ENCODE data around the gene HTT. TPM values are rescaled to one million over a fixed set of nuclear protein-coding genes. Genes with fewer than 3 reads are reported as not detected.

HTT gene
- total RNA-seq, 1 experiment from 2014 or later: 37.4 TPM

DNA sequence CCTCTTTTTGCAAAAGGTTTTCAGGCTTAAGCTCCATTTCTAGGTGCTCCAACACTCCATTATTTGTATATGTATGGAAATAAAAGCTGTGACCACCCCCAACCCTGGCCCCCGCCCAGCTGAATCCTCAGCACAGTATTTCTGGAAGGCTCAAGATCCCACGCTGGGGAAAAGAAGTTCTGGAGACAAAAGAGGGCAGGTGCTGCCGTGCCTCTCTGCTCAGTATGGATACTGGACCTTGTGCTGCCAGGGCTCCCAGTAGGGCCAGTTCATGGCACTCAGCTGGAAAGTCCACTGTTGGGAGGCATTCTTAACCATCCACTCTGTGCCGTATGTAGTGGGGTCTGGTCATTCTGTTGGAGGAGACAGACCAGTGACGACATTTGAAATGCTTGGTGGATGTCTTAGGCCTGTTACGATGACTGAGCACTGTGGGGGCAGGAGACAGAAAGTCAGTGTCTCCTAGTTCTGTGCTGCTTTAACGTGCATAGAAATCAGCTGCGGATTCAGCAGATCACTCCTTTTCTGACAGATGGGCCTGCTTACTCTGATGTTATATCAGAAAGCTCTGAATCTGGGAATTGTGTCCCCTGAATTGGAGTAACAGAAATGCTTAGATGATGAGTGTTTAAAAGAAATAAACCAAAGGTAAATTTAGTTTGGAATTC, 126.1 kb downstream of the HTT start:
- intact Hi-C loops (cut with micrococcal nuclease): no loop called here
- Histone ChIP-seq H3K36me3 (ENCODE audit: control insufficient read depth in 1 of 2, insufficient read depth in 2 of 2, low read length in 2 of 2) (peaks cover 0 to 3% of the 10 kb centered on the region in 2 experiments; a peak in 1 of 4 replicates), H3K9me2 (ENCODE audit: insufficient read depth) (no peaks in the 10 kb centered on the region), H2AFZ (ENCODE audit: low read depth, low read length, poor library complexity, severe bottlenecking) (no peak overlapping the region), H3K9me3 (ENCODE audit: control insufficient read depth in 1 of 2, insufficient read depth in 1 of 2, low read depth in 1 of 2, low read length in 2 of 2) (no peaks in the 10 kb centered on the region), H3K27ac (ENCODE audit: low read depth, low read length) (no peak overlapping the region), H3K4me1 (ENCODE audit: control insufficient read depth in 1 of 2, insufficient read depth in 2 of 2, low read length in 2 of 2) (no peaks in the 10 kb centered on the region), H4K20me1 (ENCODE audit: insufficient read depth) (no peaks in the 10 kb centered on the region), H3K9ac (ENCODE audit: low read length) (no peak overlapping the region), H3K27me3 (ENCODE audit: insufficient read depth, low read length) (no peaks in the 10 kb centered on the region), H3K79me2 (ENCODE audit: insufficient read depth, low read length) (no peaks in the 10 kb centered on the region), H3K4me3 (replicated peaks in 1 of 2; ENCODE audit: low read depth in 1 of 2, low read length in 2 of 2) (no peak overlapping the region), H3K4me2 (ENCODE audit: low read length) (no peak overlapping the region)
- POLR2A ChIA-PET: no interaction called here
- DNase-seq (ENCODE audit: low read depth, low spot score) (no peak), ATAC-seq (no peak)
- no TSS peak for BruUV-seq (replicated peaks)
- RAD21 ChIA-PET (ENCODE audit: low non-redundant PET in 1 of 2, low total read pairs in 2 of 2, uncharacterized antibody in 2 of 2, unreplicated experiment in 2 of 2): no interaction called here
- CTCF ChIA-PET: no interaction called here
- TF ChIP-seq ELF1 (IDR thresholded peaks at IDR 0.05; ENCODE audit: borderline replicate concordance, low read depth) (no peak), ATF3 (IDR thresholded peaks at IDR 0.05) (no peak), REST (IDR thresholded peaks at IDR 0.05; ENCODE audit: low read depth) (no peak), SP1 (IDR thresholded peaks at IDR 0.05; ENCODE audit: low read depth) (no peak), YY1 (IDR thresholded peaks at IDR 0.05; ENCODE audit: extremely low read depth, insufficient replicate concordance, low read depth, low read length) (no peak), ZNF274 (IDR thresholded peaks at IDR 0.05; ENCODE audit: low read depth, low read length) (no peak), SRF (IDR thresholded peaks at IDR 0.05; ENCODE audit: low read depth) (no peak), FOSL1 (IDR thresholded peaks at IDR 0.05; ENCODE audit: low read depth) (no peak), CEBPB (IDR thresholded peaks at IDR 0.05; ENCODE audit: low read depth) (no peak), RAD21 (IDR thresholded peaks at IDR 0.05; ENCODE audit: low read depth) (no peak), CBX3 (IDR thresholded peaks at IDR 0.05; ENCODE audit: low read depth) (no peak), EZH2 (IDR thresholded peaks at IDR 0.05) (no peak), POLR2A (IDR thresholded peaks at IDR 0.05; ENCODE audit: borderline replicate concordance, extremely low read depth, insufficient read depth, insufficient read length) (no peak), JUND (IDR thresholded peaks at IDR 0.05) (no peak), EZH2phosphoT487 (IDR thresholded peaks at IDR 0.05; ENCODE audit: borderline replicate concordance) (no peak), ZBTB33 (IDR thresholded peaks at IDR 0.05; ENCODE audit: extremely low read depth, insufficient replicate concordance, low read length) (no peak), POLR2AphosphoS5 (IDR thresholded peaks at IDR 0.05; ENCODE audit: low read depth, low read length) (no peak)
- TF ChIP-seq, protein P1, sequence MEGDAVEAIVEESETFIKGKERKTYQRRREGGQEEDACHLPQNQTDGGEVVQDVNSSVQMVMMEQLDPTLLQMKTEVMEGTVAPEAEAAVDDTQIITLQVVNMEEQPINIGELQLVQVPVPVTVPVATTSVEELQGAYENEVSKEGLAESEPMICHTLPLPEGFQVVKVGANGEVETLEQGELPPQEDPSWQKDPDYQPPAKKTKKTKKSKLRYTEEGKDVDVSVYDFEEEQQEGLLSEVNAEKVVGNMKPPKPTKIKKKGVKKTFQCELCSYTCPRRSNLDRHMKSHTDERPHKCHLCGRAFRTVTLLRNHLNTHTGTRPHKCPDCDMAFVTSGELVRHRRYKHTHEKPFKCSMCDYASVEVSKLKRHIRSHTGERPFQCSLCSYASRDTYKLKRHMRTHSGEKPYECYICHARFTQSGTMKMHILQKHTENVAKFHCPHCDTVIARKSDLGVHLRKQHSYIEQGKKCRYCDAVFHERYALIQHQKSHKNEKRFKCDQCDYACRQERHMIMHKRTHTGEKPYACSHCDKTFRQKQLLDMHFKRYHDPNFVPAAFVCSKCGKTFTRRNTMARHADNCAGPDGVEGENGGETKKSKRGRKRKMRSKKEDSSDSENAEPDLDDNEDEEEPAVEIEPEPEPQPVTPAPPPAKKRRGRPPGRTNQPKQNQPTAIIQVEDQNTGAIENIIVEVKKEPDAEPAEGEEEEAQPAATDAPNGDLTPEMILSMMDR (IDR thresholded peaks at IDR 0.05 in 2 of 3, conservative IDR thresholded peaks at IDR 0.05 in 1 of 3; ENCODE audit: borderline replicate concordance in 1 of 3, insufficient read depth in 1 of 3, low read depth in 2 of 3, low read length in 2 of 3): no peak
